Thyroid gland (tissue), 4 donors: ENCODE measurements around the gene SMIM9. TPM values are rescaled to one million over a fixed set of nuclear protein-coding genes. Genes with fewer than 3 reads are reported as not detected.

Source experiments
- DNase-seq, 2 donors: peaks; one replicate each; pipeline ENCODE4 v3.0.0-alpha.2; 2019
- H3K27ac ChIP-seq, 3 donors: fragments of 200-600 bp; sonication (generic); 1 replicate in 2 of 3; 2 replicates in 1 of 3; pipeline ENCODE4 v1.5.1; 2016 to 2019; ENCODE audit warnings: mild to moderate bottlenecking in 1 of 3, moderate library complexity in 1 of 3
- H3K27me3 ChIP-seq: fragments of 200-600 bp; sonication (generic); one replicate; pipeline ENCODE4 v1.5.1; 2019
- H3K36me3 ChIP-seq, 2 donors: fragments of 200-600 bp; sonication (generic); one replicate each; pipeline ENCODE4 v1.5.1; 2016 to 2019
- H3K4me1 ChIP-seq, 2 donors: fragments of 200-600 bp; sonication (generic); one replicate each; pipeline ENCODE4 v1.5.1; 2017 to 2019
- H3K4me3 ChIP-seq, 3 donors: fragments of 200-600 bp; sonication (generic); replicated peaks in 1 of 3; 1 replicate in 2 of 3; 2 replicates in 1 of 3; pipeline ENCODE4 v1.5.1; 2016; ENCODE audit warnings: mild to moderate bottlenecking in 1 of 3
- H3K9me3 ChIP-seq: fragments of 200-600 bp; sonication (generic); one replicate; pipeline ENCODE4 v1.5.1; 2017
- CTCF ChIP-seq, 6 experiments: fragments of 200-600 bp in 3 of 6; fragments of 450-650 bp in 3 of 6; sonication (generic) in 3 of 6; IDR thresholded peaks; one replicate each; pipeline ENCODE4 v1.5.1; 2016 to 2019; ENCODE audit warnings: antibody characterized with exemption in 6 of 6, mild to moderate bottlenecking in 2 of 6, inconsistent platforms in 1 of 6, moderate library complexity in 1 of 6
- POLR2A ChIP-seq, 2 donors: fragments of 450-650 bp; IDR thresholded peaks; one replicate each; pipeline ENCODE4 v1.6.1; 2017; ENCODE audit warnings: antibody characterized with exemption in 2 of 2, mild to moderate bottlenecking in 2 of 2, moderate library complexity in 1 of 2
- WGBS, 2 donors: methylation state at CpG; one replicate each; pipeline ENCODE4 v1.1.5; 2017; 5-methylcytosine and 5-hydroxymethylcytosine counted together
- intact Hi-C: fragments of 100-400 bp; cut with DNase I; formaldehyde crosslinking; loops from one replicate; pipeline ENCODE4 v1.15.1; 2023
- total RNA-seq, 4 donors: library from RNA; depleted of rRNA; stranded (reverse); fragments of >200 nt; gene quantifications; one replicate each; pipeline ENCODE4 v1.2.3, GENCODE V29; 2016

Gene SMIM9
- total RNA-seq, 4 donors from 2014 or later = not detected

DNA sequence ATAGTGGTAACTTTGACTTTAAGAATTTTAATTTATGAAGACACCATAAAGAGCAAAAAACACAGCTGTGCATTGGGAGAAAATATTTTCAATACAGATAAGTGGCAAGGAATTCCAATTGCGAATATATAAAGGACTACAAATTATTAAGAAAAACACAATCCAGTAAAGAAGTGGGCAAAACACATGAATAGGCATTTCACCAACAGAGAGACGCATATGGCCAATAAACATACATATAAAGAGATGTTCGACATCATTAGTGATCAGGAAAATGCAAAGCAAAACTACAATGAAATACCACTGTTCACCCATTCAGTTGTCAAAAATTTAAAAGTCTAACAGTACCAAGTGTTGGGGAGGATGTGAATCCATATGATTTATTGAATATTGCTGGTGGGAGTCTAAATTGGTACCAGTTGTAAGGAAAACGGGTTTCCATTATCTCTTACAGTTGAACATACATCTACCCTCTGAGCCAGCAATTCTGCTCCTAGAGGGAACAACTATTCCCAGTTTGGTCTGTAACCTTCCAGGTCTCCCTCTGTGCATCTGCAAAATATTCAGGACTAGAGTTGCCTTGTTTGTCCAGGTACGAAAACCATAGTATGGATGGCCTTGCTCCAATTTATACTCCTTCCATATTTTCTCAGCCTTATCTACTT, 27.5 kb downstream of the SMIM9 start:
- no peak overlapping the region for H3K27ac ChIP-seq
- TF ChIP-seq CTCF (IDR thresholded peaks at IDR 0.05) (no peak), POLR2A (IDR thresholded peaks at IDR 0.05) (no peak)
- intact Hi-C loops = no loop called here
- H3K4me1 ChIP-seq = peaks cover 0 to 5% of the 10 kb centered on the region in 2 donors
- H3K27me3 ChIP-seq = no peaks in the 10 kb centered on the region
- 97 to 99% methylated on average over 5 of the region's 5 CpGs for WGBS, 2 donors
- no peak for DNase-seq
- no peak overlapping the region for H3K4me3 ChIP-seq
- no peaks in the 10 kb centered on the region for H3K9me3 ChIP-seq
- no peaks in the 10 kb centered on the region for H3K36me3 ChIP-seq

DNA sequence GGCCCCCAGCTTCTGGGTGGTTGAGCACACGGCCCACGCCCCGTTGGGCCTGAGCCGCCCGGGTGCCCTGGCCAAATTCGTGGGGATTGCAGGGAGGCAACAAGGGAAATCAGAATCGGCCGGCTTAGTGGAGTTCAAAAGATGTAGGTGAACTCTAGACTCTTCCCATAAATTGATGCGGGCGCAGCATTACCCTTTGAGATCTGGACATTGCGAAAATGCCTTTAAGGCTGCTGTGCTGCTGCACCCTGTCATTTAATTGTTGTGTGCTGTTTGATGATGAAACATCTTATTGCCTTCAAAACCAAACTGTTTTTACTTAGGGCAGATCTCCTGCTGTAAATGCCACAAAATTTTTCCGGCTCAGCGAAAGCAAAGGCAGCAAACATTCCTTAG, 28.8 kb downstream of the SMIM9 start:
- TF ChIP-seq CTCF (IDR thresholded peaks at IDR 0.05) (no peak), POLR2A (IDR thresholded peaks at IDR 0.05) (no peak)
- H3K4me1 ChIP-seq = peaks cover 2 to 5% of the 10 kb centered on the region in 2 donors
- peak overlapping the region in 1 of 3 donors; percentile 52 for H3K4me3 ChIP-seq
- H3K27ac ChIP-seq = peak overlapping the region in 1 of 3 donors; percentile 55
- intact Hi-C loops = no loop called here
- no peaks in the 10 kb centered on the region for H3K27me3 ChIP-seq
- H3K9me3 ChIP-seq = no peaks in the 10 kb centered on the region
- 9 to 47% methylated on average over 2 to 9 of the region's 13 CpGs for WGBS, 2 donors
- no peak for DNase-seq
- H3K36me3 ChIP-seq = no peaks in the 10 kb centered on the region

- 0 to 2% methylated on average over 4 to 10 of the region's 65 CpGs for WGBS, 2 donors
- TF ChIP-seq POLR2A (IDR thresholded peaks at IDR 0.05) (peak in 1 of 2 donors; percentile 61), CTCF (IDR thresholded peaks at IDR 0.05) (no peak)
- peak; percentile 68 to 71 for DNase-seq
- Histone ChIP-seq H3K27ac (peak within 1 kb of the TSS in 2 of 3 donors; percentile 16 to 62), H3K36me3 (no peaks in the 10 kb centered on the region), H3K27me3 (no peaks in the 10 kb centered on the region), H3K4me3 (peak within 1 kb of the TSS in 2 of 3 donors; percentile 46 to 52), H3K4me1 (peaks cover 7 to 11% of the 10 kb centered on the region in 2 donors), H3K9me3 (no peaks in the 10 kb centered on the region)
- intact Hi-C loops = no loop called here
These were observed 29.3 kb downstream of the SMIM9 start, which contains the start of gene MPP1 for GRCh38 chrX:154804957-154805695. Gene MPP1, minus strand, starts transcription at chrX:154805485. Its CDS starts 112 bp downstream, at chrX:154805373.

DNA sequence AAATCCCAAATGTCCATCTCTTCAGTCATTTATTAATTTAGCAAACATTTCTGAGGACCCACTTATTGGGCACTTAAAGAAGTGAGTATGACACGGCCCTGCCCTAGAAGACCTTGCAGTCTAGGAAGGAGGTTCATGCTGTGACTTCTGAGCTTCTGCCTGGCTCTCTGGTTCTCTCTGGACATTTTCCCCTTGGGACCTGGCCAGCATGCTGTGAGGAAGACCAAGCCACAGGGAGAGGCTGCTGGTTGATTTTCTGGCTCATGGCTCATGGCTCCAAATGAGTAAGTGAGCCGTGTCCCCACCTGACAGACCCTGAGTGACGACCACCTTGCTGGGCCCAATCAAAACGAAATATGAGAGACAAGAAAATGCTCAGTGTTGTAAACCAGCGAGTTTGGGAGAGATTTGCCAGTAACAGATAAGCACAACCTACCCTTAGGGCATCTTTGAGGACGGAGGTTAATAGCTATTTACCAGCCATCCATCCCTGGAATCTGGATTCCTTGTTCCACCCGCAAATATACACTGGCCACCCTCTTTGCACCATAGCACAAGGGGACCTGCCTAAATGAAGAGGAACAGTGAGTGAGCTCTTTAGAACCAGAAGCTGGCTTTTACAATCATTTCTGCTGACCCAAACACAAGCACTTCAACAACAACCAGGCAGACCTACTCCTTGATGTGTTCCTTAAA, 30.1 kb downstream of the SMIM9 start:
- H3K4me3 ChIP-seq = peak overlapping the region in 2 of 3 donors; percentile 46 to 52
- TF ChIP-seq POLR2A (IDR thresholded peaks at IDR 0.05) (no peak), CTCF (IDR thresholded peaks at IDR 0.05) (no peak)
- intact Hi-C loops = no loop called here
- peak in 1 of 2 donors; percentile 5 for DNase-seq
- H3K27me3 ChIP-seq = no peaks in the 10 kb centered on the region
- no peaks in the 10 kb centered on the region for H3K9me3 ChIP-seq
- no peaks in the 10 kb centered on the region for H3K36me3 ChIP-seq
- peak overlapping the region in 2 of 3 donors; percentile 16 to 62 for H3K27ac ChIP-seq
- H3K4me1 ChIP-seq = peaks cover 11 to 16% of the 10 kb centered on the region in 2 donors
- WGBS, 2 donors = 30 to 38% methylated on average over 7 of the region's 7 CpGs
